ENCODE data around the gene GDAP2. TPM values are rescaled to one million over a fixed set of nuclear protein-coding genes. Genes with fewer than 3 reads are reported as not detected.
A peak's percentile ranks its signal among the peaks of the same experiment; 100 is the strongest.

The GDAP2 gene
- total RNA-seq, 2 donors from 2014 or later, result 22.7 to 38.2 TPM

DNA sequence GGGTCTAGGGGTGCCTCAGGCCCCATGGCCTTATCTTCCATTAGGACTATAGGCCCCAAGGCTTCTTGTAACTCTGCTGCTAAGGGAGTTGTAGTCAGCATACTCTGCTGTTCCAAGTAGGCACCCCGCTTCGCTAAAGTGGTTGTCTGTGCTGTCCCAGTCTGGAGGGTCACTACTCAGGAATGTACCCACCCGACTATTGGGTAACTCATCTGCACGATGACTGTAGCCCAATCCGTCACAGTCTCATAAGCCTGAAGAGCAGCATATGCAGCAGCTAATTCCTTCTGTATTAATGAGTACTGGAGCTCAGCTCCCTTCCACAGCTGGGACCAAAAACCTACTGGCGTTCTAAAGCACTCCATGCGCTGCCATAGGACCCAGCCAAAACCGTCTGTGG lies 111.0 kb downstream of the GDAP2 start:
- no peaks in the 10 kb centered on the region for H3K27me3 ChIP-seq (replicated peaks; ENCODE audit: insufficient read depth)
- H3K9me3 ChIP-seq, result no peaks in the 10 kb centered on the region
- peaks cover 19 to 56% of the 10 kb centered on the region in 2 donors for H3K4me1 ChIP-seq (ENCODE audit: control insufficient read depth in 1 of 2, low read depth in 2 of 2)
- H3K36me3 ChIP-seq, result no peaks in the 10 kb centered on the region
- TF ChIP-seq, protein P1, sequence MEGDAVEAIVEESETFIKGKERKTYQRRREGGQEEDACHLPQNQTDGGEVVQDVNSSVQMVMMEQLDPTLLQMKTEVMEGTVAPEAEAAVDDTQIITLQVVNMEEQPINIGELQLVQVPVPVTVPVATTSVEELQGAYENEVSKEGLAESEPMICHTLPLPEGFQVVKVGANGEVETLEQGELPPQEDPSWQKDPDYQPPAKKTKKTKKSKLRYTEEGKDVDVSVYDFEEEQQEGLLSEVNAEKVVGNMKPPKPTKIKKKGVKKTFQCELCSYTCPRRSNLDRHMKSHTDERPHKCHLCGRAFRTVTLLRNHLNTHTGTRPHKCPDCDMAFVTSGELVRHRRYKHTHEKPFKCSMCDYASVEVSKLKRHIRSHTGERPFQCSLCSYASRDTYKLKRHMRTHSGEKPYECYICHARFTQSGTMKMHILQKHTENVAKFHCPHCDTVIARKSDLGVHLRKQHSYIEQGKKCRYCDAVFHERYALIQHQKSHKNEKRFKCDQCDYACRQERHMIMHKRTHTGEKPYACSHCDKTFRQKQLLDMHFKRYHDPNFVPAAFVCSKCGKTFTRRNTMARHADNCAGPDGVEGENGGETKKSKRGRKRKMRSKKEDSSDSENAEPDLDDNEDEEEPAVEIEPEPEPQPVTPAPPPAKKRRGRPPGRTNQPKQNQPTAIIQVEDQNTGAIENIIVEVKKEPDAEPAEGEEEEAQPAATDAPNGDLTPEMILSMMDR (IDR thresholded peaks at IDR 0.05), result no peak
- H3K4me3 ChIP-seq, result no peak overlapping the region
- H3K27ac ChIP-seq, result no peak overlapping the region
- DNase-seq (ENCODE audit: low spot score), result no peak
- no peak for ATAC-seq (ENCODE audit: insufficient number of reproducible peaks, low FRiP score, low read depth)

- H3K4me1 ChIP-seq (ENCODE audit: control insufficient read depth in 1 of 2, low read depth in 2 of 2), result peaks cover 22 to 58% of the 10 kb centered on the region in 2 donors
- H3K4me3 ChIP-seq, result no peak overlapping the region
- ATAC-seq (ENCODE audit: insufficient number of reproducible peaks, low FRiP score, low read depth), result no peak
- DNase-seq (ENCODE audit: low spot score), result no peak
- TF ChIP-seq, protein P1 (IDR thresholded peaks at IDR 0.05), result no peak
- H3K27ac ChIP-seq, result no peak overlapping the region
- no peaks in the 10 kb centered on the region for H3K36me3 ChIP-seq
- no peaks in the 10 kb centered on the region for H3K9me3 ChIP-seq
- H3K27me3 ChIP-seq (replicated peaks; ENCODE audit: insufficient read depth), result no peaks in the 10 kb centered on the region
Measured at GRCh38 chr1:117817629-117818028, 111.8 kb downstream of the GDAP2 start.

DNA sequence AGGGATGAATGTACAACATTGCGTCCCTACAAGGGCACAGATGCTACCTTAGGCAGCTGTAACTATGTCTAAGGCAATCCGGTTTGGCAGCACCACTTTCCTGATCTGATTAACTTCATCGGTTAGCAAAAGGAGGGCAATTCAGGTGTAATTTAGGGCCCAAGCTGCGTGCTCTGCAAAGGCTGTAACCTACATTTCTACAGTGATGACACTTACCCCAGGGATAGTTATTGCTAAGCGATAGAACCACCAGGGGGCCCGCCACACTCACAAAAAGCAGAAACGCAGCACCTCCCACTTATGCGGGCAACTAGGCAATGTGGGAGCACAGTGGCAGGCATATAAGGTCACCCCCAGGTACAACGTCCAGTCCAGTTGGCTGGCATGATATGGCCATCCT lies 113.5 kb downstream of the GDAP2 start:
- no peaks in the 10 kb centered on the region for H3K27me3 ChIP-seq (replicated peaks; ENCODE audit: insufficient read depth)
- H3K4me1 ChIP-seq (ENCODE audit: control insufficient read depth in 1 of 2, low read depth in 2 of 2), result peaks cover 9 to 44% of the 10 kb centered on the region in 2 donors
- no peaks in the 10 kb centered on the region for H3K36me3 ChIP-seq
- TF ChIP-seq, protein P1 (IDR thresholded peaks at IDR 0.05), result no peak
- H3K27ac ChIP-seq, result peak overlapping the region in 1 of 2 donors; percentile 49
- DNase-seq (ENCODE audit: low spot score) (no peak), ATAC-seq (ENCODE audit: insufficient number of reproducible peaks, low FRiP score, low read depth) (no peak)
- H3K4me3 ChIP-seq, result no peak overlapping the region
- H3K9me3 ChIP-seq, result no peaks in the 10 kb centered on the region

GRCh38 chr1:117814856-117815797 lies 114.3 kb downstream of the GDAP2 start:
- H3K27ac ChIP-seq, result peak overlapping the region; percentile 48 to 49
- H3K36me3 ChIP-seq, result no peaks in the 10 kb centered on the region
- ATAC-seq (ENCODE audit: insufficient number of reproducible peaks, low FRiP score, low read depth) (no peak), DNase-seq (ENCODE audit: low spot score) (no peak)
- TF ChIP-seq, protein P1 (IDR thresholded peaks at IDR 0.05), result no peak
- H3K27me3 ChIP-seq (replicated peaks; ENCODE audit: insufficient read depth), result no peaks in the 10 kb centered on the region
- H3K4me3 ChIP-seq, result no peak overlapping the region
- H3K4me1 ChIP-seq (ENCODE audit: control insufficient read depth in 1 of 2, low read depth in 2 of 2), result peaks cover 7 to 39% of the 10 kb centered on the region in 2 donors
- H3K9me3 ChIP-seq, result no peaks in the 10 kb centered on the region

Other genes starting within 250 kb of the GDAP2 start
- gene WDR3, start 118 bp upstream of the GDAP2 start, total RNA-seq, result 10 to 100 TPM in 1 of 2 donors, 1 to 10 TPM in 1; 4.5 to 22.8 TPM

All from thoracic aorta (tissue), 2 donors.